SK-N-SH (cell line): ENCODE results near the gene LSM5. TPM values are rescaled to one million over a fixed set of nuclear protein-coding genes. Genes with fewer than 3 reads are reported as not detected.

ENCODE experiments used
- CTCF ChIA-PET: fragments of 300-600, 350-600 bp; formaldehyde crosslinking; extraction: SDS; loops from one replicate; lab custom pipeline; 2021; lab: Yijun Ruan, JAX
- POLR2A ChIA-PET: fragments of 350-600 bp; sonication (Branson Sonifier 250); formaldehyde crosslinking; extraction: SDS; loops from one replicate; lab custom pipeline; 2020; ENCODE audit warnings: antibody characterized with exemption, inconsistent platforms; lab: Yijun Ruan, JAX
- DNase-seq: peaks from one replicate; pipeline ENCODE4 v3.0.0; 2012
- H2AFZ ChIP-seq: fragments of 200-600 bp; sonication (generic); 2 replicates; pipeline ENCODE4 v1.8.1; 2016; ENCODE audit warnings: antibody characterized with exemption, mild to moderate bottlenecking, low read depth
- H3F3A ChIP-seq: fragments of 200-600 bp; sonication (generic); replicated peaks from 2 replicates; pipeline ENCODE3; 2016; ENCODE audit warnings: antibody characterized with exemption, mild to moderate bottlenecking; ENCODE audit not compliant: insufficient read depth
- H3K27ac ChIP-seq, 2 experiments: fragments of 200-500 bp in 1 of 2; fragments of 200-600 bp in 1 of 2; sonication (Bioruptor generic) in 1 of 2; sonication (generic), shearing (Covaris generic) in 1 of 2; 2 replicates each; pipeline versions ENCODE4 v1.5.1 to v1.6.1; 2014 to 2016; ENCODE audit warnings: low read depth in 2 of 2, inconsistent platforms in 1 of 2, low read length in 1 of 2, mild to moderate bottlenecking in 1 of 2, mixed read lengths in 1 of 2
- H3K27me3 ChIP-seq: fragments of 200-600 bp; sonication (generic), shearing (Covaris generic); 2 replicates; pipeline ENCODE4 v1.6.1; 2016; ENCODE audit warnings: mixed run types; ENCODE audit not compliant: insufficient read depth
- H3K36me3 ChIP-seq, 2 experiments: fragments of 200-500 bp in 1 of 2; fragments of 200-600 bp in 1 of 2; sonication (Bioruptor generic) in 1 of 2; sonication (generic) in 1 of 2; replicated peaks in 1 of 2; 2 replicates each; pipeline versions ENCODE3 to v1.5.1; 2014 to 2016; ENCODE audit warnings: low read length in 1 of 2, mild to moderate bottlenecking in 1 of 2; ENCODE audit not compliant: insufficient read depth in 2 of 2, control insufficient read depth in 1 of 2
- H3K4me1 ChIP-seq, 2 experiments: fragments of 200-500 bp in 1 of 2; fragments of 200-600 bp in 1 of 2; sonication (Bioruptor generic) in 1 of 2; sonication (generic), shearing (Covaris generic) in 1 of 2; 2 replicates each; pipeline versions ENCODE4 v1.5.1 to v1.6.1; 2014 to 2016; ENCODE audit warnings: low read depth in 1 of 2, low read length in 1 of 2, mixed run types in 1 of 2; ENCODE audit not compliant: insufficient read depth in 2 of 2, control insufficient read depth in 1 of 2
- H3K4me2 ChIP-seq: fragments of 200-600 bp; sonication (generic), shearing (Covaris generic); 2 replicates; pipeline ENCODE4 v1.6.1; 2017; ENCODE audit warnings: mixed run types
- H3K4me3 ChIP-seq, 2 experiments: fragments of 200-500 bp in 1 of 2; fragments of 200-600 bp in 1 of 2; sonication (Bioruptor generic) in 1 of 2; sonication (generic), shearing (Covaris generic) in 1 of 2; 2 replicates each; pipeline versions ENCODE4 v1.5.1 to v1.8.1; 2014 to 2016; ENCODE audit warnings: low read depth in 2 of 2, inconsistent platforms in 1 of 2, low read length in 1 of 2, mild to moderate bottlenecking in 1 of 2, mixed read lengths in 1 of 2, moderate library complexity in 1 of 2
- H3K79me2 ChIP-seq: fragments of 200-600 bp; sonication (generic); 2 replicates; pipeline ENCODE4 v1.8.1; 2017; ENCODE audit warnings: mild to moderate bottlenecking; ENCODE audit not compliant: insufficient read depth
- H3K9ac ChIP-seq: fragments of 200-600 bp; sonication (generic); 2 replicates; pipeline ENCODE4 v1.6.1; 2017; ENCODE audit warnings: mixed run types
- H3K9me2 ChIP-seq: fragments of 200-600 bp; sonication (generic); 2 replicates; pipeline ENCODE4 v1.6.1; 2017; ENCODE audit warnings: mixed run types
- H3K9me3 ChIP-seq: fragments of 200-600 bp; sonication (generic); 2 replicates; pipeline ENCODE4 v1.6.1; 2017; ENCODE audit warnings: mixed run types, mild to moderate bottlenecking, moderate library complexity
- H4K20me1 ChIP-seq: fragments of 200-600 bp; sonication (generic); 2 replicates; pipeline ENCODE4 v1.6.1; 2017; ENCODE audit warnings: mild to moderate bottlenecking, mixed run types; ENCODE audit not compliant: insufficient read depth
- ELF1 ChIP-seq: IDR thresholded peaks from 2 replicates; pipeline ENCODE4 v1.4.0; 2012
- EP300 ChIP-seq, 2 experiments: IDR thresholded peaks; 2 replicates each; pipeline versions ENCODE4 v1.4.0 to v1.6.1; 2012; ENCODE audit warnings: borderline replicate concordance in 1 of 2, low read depth in 1 of 2, low read length in 1 of 2
- EZH2phosphoT487 ChIP-seq: fragments of 200-600 bp; sonication (generic); IDR thresholded peaks from 2 replicates; pipeline ENCODE4 v1.6.1; 2017; ENCODE audit warnings: low read depth, mixed run types, mild to moderate bottlenecking, antibody characterized with exemption, moderate library complexity, borderline replicate concordance
- FOXM1 ChIP-seq: IDR thresholded peaks from 2 replicates; pipeline ENCODE4 v1.4.0; 2012; ENCODE audit warnings: low read depth, mild to moderate bottlenecking
- GATA2 ChIP-seq: sonication (generic); formaldehyde crosslinking; IDR thresholded peaks from 2 replicates; pipeline ENCODE4 v1.5.0; 2020; ENCODE audit warnings: mild to moderate bottlenecking, missing genetic modification reagents
- IRF3 ChIP-seq: fragments of 150-350 bp; IDR thresholded peaks from 2 replicates; pipeline ENCODE4 v1.6.1; 2016; ENCODE audit warnings: mild to moderate bottlenecking, low read depth, low read length
- MAX ChIP-seq: IDR thresholded peaks from 2 replicates; pipeline ENCODE4 v1.4.0; 2012; ENCODE audit warnings: low read depth
- NRF1 ChIP-seq: IDR thresholded peaks from 2 replicates; pipeline ENCODE4 v1.6.1; 2012; ENCODE audit warnings: low read depth, mild to moderate bottlenecking, low read length
- POLR2AphosphoS5 ChIP-seq: IDR thresholded peaks from 2 replicates; pipeline ENCODE4 v1.6.1; 2012; ENCODE audit warnings: low read depth, low read length
- RCOR1 ChIP-seq: fragments of 150-350 bp; IDR thresholded peaks from 2 replicates; pipeline ENCODE4 v1.6.1; 2017; ENCODE audit warnings: antibody characterized with exemption, low read length
- SMC3 ChIP-seq: IDR thresholded peaks from 2 replicates; pipeline ENCODE4 v1.6.1; 2012; ENCODE audit warnings: low read depth, low read length, improper control_type of control experiment
- TCF12 ChIP-seq: IDR thresholded peaks from 2 replicates; pipeline ENCODE4 v1.4.0; 2012
- YY1 ChIP-seq: IDR thresholded peaks from 2 replicates; pipeline ENCODE4 v1.4.0; 2012; ENCODE audit warnings: low read depth, mild to moderate bottlenecking
- ZBTB33 ChIP-seq: IDR thresholded peaks from 2 replicates; pipeline ENCODE4 v1.4.0; 2012; ENCODE audit warnings: low read depth, borderline replicate concordance
- WGBS: methylation state at CpG from one replicate; pipeline ENCODE4 v1.1.6; 2017; ENCODE audit warnings: low lambda C conversion rate; 5-methylcytosine and 5-hydroxymethylcytosine counted together
- polyA plus RNA-seq, 3 experiments: library from polyadenylated mRNA; depleted of rRNA; stranded (reverse); fragments of >200 nt; gene quantifications; 2 replicates each; pipeline ENCODE4 v1.2.3, GENCODE V29; 2012

Gene LSM5
- polyA plus RNA-seq, 1 of the 3 experiments (the other 2 are of a cell fraction): 21.2 TPM

- peak overlapping the region; percentile 89 for H2AFZ ChIP-seq
- ChIA-PET POLR2A (interaction anchor here (1.0 kb wide), 1 partner anchor 573 kb away, joined by 3 read pairs; the partner anchor contains the start of gene NT5C3A), CTCF (interaction anchor here (1.0 to 3.3 kb wide), 5 partner anchors 8 to 619 kb away, joined by 3 to 29 read pairs (median 3); partner anchors contain the start of gene RP9)
- DNase-seq: no peak
- H3K4me1 ChIP-seq: peaks cover 0 to 8% of the 10 kb centered on the region in 2 experiments; a peak in 2 of 4 replicates
- H3K4me3 ChIP-seq: peak overlapping the region; percentile 83 to 85
- WGBS: under 1% methylated on average over 9 of the region's 9 CpGs
- peak overlapping the region; percentile 87 to 96; a peak in 3 of 4 replicates for H3K27ac ChIP-seq
- peaks cover 25% of the 10 kb centered on the region for H3F3A ChIP-seq
- H3K27me3 ChIP-seq: no peaks in the 10 kb centered on the region
- H3K4me2 ChIP-seq: peak overlapping the region; percentile 92
- peaks cover 22 to 33% of the 10 kb centered on the region in 2 experiments for H3K36me3 ChIP-seq
- no peaks in the 10 kb centered on the region for H3K9me2 ChIP-seq
- H3K9me3 ChIP-seq: no peaks in the 10 kb centered on the region
- TF ChIP-seq EZH2phosphoT487 (no peak), ZBTB33 (no peak), IRF3 (no peak), NRF1 (no peak)
- H3K9ac ChIP-seq: peak overlapping the region; percentile 79
- H4K20me1 ChIP-seq: no peaks in the 10 kb centered on the region
- peaks cover 23% of the 10 kb centered on the region for H3K79me2 ChIP-seq
These were observed 423 bp downstream of the LSM5 start for GRCh38 chr7:32489788-32490126.

GRCh38 chr7:32481921-32482320 is 8.3 kb downstream of the LSM5 start:
- no peak overlapping the region for H3K9ac ChIP-seq
- DNase-seq: peak; percentile 38
- ChIA-PET CTCF (interaction anchor here (0.6 to 8.7 kb wide), 3 partner anchors 8 to 1425 kb away, joined by 3 to 163 read pairs (median 3); partner anchors contain the start of gene LSM5), POLR2A (no interaction called here)
- H3F3A ChIP-seq: peaks cover 7% of the 10 kb centered on the region
- peak overlapping the region in 1 of 2 experiments; percentile 82; a peak in 2 of 4 replicates for H3K27ac ChIP-seq
- H3K9me3 ChIP-seq: no peaks in the 10 kb centered on the region
- H3K27me3 ChIP-seq: no peaks in the 10 kb centered on the region
- no peaks in the 10 kb centered on the region for H4K20me1 ChIP-seq
- 43% methylated on average over 3 of the region's 3 CpGs for WGBS
- H3K4me3 ChIP-seq: no peak overlapping the region
- no peak overlapping the region for H3K4me2 ChIP-seq
- H3K36me3 ChIP-seq: peaks cover 13 to 20% of the 10 kb centered on the region in 2 experiments
- no peaks in the 10 kb centered on the region for H3K79me2 ChIP-seq
- H3K4me1 ChIP-seq: peaks cover 0 to 14% of the 10 kb centered on the region in 2 experiments; a peak in 2 of 4 replicates
- H2AFZ ChIP-seq: no peak overlapping the region
- TF ChIP-seq POLR2AphosphoS5: no peak
- no peak for TF ChIP-seq SMC3
- no peak for TF ChIP-seq FOXM1
- no peak for TF ChIP-seq MAX
- no peak for TF ChIP-seq IRF3
- TF ChIP-seq RCOR1: peak; percentile 23; the same call in 1 of the 2 replicates
- TF ChIP-seq GATA2: 0 out of 2 replicates have a peak, but pooled peaks have one; percentile 44
- TF ChIP-seq ELF1: no peak
- 0 out of 4 replicates have a peak, but pooled peaks of 1 of the 2 experiments have one; percentile 35 for TF ChIP-seq EP300 (IDR thresholded peaks at IDR 0.05; ENCODE audit: borderline replicate concordance in 1 of 2, low read depth in 1 of 2, low read length in 1 of 2)
- TF ChIP-seq YY1: no peak
- no peak for TF ChIP-seq TCF12
- no peaks in the 10 kb centered on the region for H3K9me2 ChIP-seq
